ENCODE results near the gene OR10H1. TPM values are rescaled to one million over a fixed set of nuclear protein-coding genes. Genes with fewer than 3 reads are reported as not detected.
"Not testable (repeated sequence)": the region's sequence is repeated elsewhere in the genome, so short reads cannot be mapped to it uniquely, and the experiment has no call there.

The OR10H1 gene
- polyA plus RNA-seq, 3 donors: not detected

DNA sequence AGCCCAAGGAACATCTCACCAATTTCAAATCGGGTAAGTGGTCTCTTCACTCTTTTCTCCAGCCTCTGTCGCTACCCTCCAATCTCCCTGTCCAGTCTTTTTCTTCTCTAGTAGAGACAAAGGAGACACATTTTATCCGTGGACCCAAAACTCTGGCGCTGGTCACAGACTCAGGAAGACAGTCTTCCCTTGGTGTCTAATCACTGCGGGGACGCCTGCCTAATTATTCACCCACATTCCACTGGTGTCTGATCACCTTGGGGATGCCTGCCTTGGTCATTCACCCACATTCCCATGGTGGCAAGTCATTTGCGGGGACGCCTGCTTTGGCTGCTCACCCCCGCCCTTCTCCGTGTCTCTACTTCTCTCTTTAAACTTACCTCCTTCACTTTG is 13.8 kb upstream of the OR10H1 start:
- Mint-ChIP-seq H3K4me1 (peaks cover 5% of the 10 kb centered on the region), H3K27ac (no peak overlapping the region), H3K4me3 (no peak overlapping the region), H3K9me3 (no peaks in the 10 kb centered on the region), H3K27me3 (ENCODE audit: low read depth in 3 of 3) (peaks cover 1 to 10% (median 5%) of the 10 kb centered on the region in 3 donors), H3K36me3 (no peaks in the 10 kb centered on the region)
- no peak overlapping the region for H3K27ac ChIP-seq (ENCODE audit: low read depth in 1 of 2, low read length in 2 of 2)
- H3K9me3 ChIP-seq (replicated peaks in 1 of 2; ENCODE audit: control insufficient read depth in 1 of 2, insufficient read depth in 1 of 2, low read length in 2 of 2): no peaks in the 10 kb centered on the region
- DNase-seq: no peak
- H3K9ac ChIP-seq (ENCODE audit: insufficient read depth, low read length, poor library complexity, severe bottlenecking): no peak overlapping the region
- intact Hi-C loops (cut with micrococcal nuclease): no loop called here
- H3K79me2 ChIP-seq (ENCODE audit: insufficient read depth, low read length): no peaks in the 10 kb centered on the region
- H3K4me1 ChIP-seq (ENCODE audit: control insufficient read depth in 1 of 2, insufficient read depth in 2 of 2, low read length in 2 of 2): no peaks in the 10 kb centered on the region
- no peaks in the 10 kb centered on the region for H3K36me3 ChIP-seq (replicated peaks in 1 of 2; ENCODE audit: control insufficient read depth in 1 of 2, insufficient read depth in 2 of 2, low read length in 2 of 2)
- 95% methylated on average over 10 of the region's 10 CpGs for WGBS (ENCODE audit: insufficient coverage)
- H3K4me3 ChIP-seq (replicated peaks in 1 of 3; ENCODE audit: low read depth in 2 of 3, low read length in 3 of 3): no peak overlapping the region
- H2AFZ ChIP-seq (ENCODE audit: insufficient read depth, low read depth, low read length, poor library complexity, severe bottlenecking): no peak overlapping the region
- H3K4me2 ChIP-seq (replicated peaks; ENCODE audit: extremely low read depth, low read length, poor library complexity, severe bottlenecking): no peak overlapping the region
- TF ChIP-seq, protein P1, sequence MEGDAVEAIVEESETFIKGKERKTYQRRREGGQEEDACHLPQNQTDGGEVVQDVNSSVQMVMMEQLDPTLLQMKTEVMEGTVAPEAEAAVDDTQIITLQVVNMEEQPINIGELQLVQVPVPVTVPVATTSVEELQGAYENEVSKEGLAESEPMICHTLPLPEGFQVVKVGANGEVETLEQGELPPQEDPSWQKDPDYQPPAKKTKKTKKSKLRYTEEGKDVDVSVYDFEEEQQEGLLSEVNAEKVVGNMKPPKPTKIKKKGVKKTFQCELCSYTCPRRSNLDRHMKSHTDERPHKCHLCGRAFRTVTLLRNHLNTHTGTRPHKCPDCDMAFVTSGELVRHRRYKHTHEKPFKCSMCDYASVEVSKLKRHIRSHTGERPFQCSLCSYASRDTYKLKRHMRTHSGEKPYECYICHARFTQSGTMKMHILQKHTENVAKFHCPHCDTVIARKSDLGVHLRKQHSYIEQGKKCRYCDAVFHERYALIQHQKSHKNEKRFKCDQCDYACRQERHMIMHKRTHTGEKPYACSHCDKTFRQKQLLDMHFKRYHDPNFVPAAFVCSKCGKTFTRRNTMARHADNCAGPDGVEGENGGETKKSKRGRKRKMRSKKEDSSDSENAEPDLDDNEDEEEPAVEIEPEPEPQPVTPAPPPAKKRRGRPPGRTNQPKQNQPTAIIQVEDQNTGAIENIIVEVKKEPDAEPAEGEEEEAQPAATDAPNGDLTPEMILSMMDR (IDR thresholded peaks at IDR 0.05): no peak
- no peaks in the 10 kb centered on the region for H3K27me3 ChIP-seq (ENCODE audit: control insufficient read depth in 2 of 2, insufficient read depth in 2 of 2, low read length in 2 of 2)
- H4K20me1 ChIP-seq (ENCODE audit: insufficient read depth, low read length): no peaks in the 10 kb centered on the region

GRCh38 chr19:15828611-15829305 is 13.3 kb upstream of the OR10H1 start:
- H3K4me1 ChIP-seq (ENCODE audit: control insufficient read depth in 1 of 2, insufficient read depth in 2 of 2, low read length in 2 of 2); H3K79me2 ChIP-seq (ENCODE audit: insufficient read depth, low read length); DNase-seq; H3K4me3 ChIP-seq (replicated peaks in 1 of 3; ENCODE audit: low read depth in 2 of 3, low read length in 3 of 3); H3K27ac ChIP-seq (ENCODE audit: low read depth in 1 of 2, low read length in 2 of 2); H3K27ac Mint-ChIP-seq; H3K4me3 Mint-ChIP-seq; H4K20me1 ChIP-seq (ENCODE audit: insufficient read depth, low read length); H3K9ac ChIP-seq (ENCODE audit: insufficient read depth, low read length, poor library complexity, severe bottlenecking); intact Hi-C loops (cut with micrococcal nuclease); H3K27me3 Mint-ChIP-seq (ENCODE audit: low read depth in 3 of 3); H3K4me1 Mint-ChIP-seq; H3K4me2 ChIP-seq (replicated peaks; ENCODE audit: extremely low read depth, low read length, poor library complexity, severe bottlenecking); H3K36me3 Mint-ChIP-seq; H3K9me3 ChIP-seq (replicated peaks in 1 of 2; ENCODE audit: control insufficient read depth in 1 of 2, insufficient read depth in 1 of 2, low read length in 2 of 2); H3K27me3 ChIP-seq (ENCODE audit: control insufficient read depth in 2 of 2, insufficient read depth in 2 of 2, low read length in 2 of 2); H3K9me3 Mint-ChIP-seq; H2AFZ ChIP-seq (ENCODE audit: insufficient read depth, low read depth, low read length, poor library complexity, severe bottlenecking); H3K36me3 ChIP-seq (replicated peaks in 1 of 2; ENCODE audit: control insufficient read depth in 1 of 2, insufficient read depth in 2 of 2, low read length in 2 of 2): not testable (repeated sequence)
- 63% methylated on average over 13 of the region's 13 CpGs for WGBS (ENCODE audit: insufficient coverage)
